Stimulated activated CD4-positive, alpha-beta T cell treated with anti-CD3 and anti-CD28 coated beads, Interleukin-15, amount 100 ng/mL, for 24 hours (primary cell): ENCODE data around the gene SUMO3.

Source experiments
- DNase-seq: peaks from one replicate; pipeline ENCODE4 v3.0.0-alpha.2; 2020

SUMO3 gene

DNA sequence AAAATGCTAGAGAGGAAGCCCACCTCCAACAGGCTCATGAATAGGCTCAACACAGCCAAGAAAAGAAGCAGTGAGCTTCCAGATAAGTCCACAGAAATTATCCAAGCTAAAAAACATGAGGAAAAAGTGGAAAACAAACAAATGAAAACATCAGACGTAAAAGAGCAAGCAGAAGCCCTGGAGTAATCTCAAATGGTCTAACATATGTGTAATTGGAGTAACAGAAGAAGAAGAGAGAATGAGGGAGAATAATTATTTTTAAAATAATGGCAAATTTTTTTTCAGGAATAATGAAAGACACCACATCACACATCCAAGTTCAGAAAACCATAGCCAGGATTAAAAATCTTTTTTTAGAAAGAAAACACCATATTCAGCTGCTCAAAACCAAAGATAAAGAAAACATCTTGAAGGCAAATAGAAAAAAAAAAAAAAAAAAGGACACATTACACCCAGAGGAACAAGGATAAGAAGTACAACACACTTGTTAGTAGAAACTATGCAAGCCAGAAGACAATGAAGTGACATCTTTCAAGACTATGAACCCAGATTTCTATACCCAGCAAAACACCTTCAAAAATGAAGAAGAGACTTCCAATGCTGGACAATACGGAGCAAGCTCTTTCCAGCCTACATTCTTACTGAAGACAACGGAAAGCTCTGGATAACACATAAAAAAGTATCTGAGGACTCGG is 10.6 kb upstream of the SUMO3 start:
- no peak for DNase-seq

DNA sequence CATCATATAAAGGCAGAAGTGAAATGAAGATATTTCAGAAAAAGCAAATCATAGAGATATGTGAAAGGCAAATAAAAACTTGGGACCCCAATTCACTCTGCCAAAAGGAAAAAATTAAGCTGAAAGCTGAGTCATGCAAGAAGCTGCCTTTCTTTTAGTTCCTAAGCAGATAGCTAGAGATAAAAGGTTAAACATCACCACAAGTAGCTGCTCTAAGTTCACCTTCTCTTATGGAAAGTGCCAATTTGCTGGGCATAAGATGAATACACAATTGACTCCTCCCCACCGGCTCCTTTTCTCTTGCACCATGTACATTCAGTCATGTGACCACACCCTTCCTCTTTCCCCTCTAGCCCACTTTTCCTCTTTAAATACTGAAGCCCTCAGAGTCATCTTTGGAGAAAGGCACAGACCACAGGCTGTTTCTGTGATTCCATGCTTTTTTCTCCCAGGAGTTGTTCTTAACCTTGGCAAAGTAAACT is 5.4 kb upstream of the SUMO3 start:
- DNase-seq: no peak

DNA sequence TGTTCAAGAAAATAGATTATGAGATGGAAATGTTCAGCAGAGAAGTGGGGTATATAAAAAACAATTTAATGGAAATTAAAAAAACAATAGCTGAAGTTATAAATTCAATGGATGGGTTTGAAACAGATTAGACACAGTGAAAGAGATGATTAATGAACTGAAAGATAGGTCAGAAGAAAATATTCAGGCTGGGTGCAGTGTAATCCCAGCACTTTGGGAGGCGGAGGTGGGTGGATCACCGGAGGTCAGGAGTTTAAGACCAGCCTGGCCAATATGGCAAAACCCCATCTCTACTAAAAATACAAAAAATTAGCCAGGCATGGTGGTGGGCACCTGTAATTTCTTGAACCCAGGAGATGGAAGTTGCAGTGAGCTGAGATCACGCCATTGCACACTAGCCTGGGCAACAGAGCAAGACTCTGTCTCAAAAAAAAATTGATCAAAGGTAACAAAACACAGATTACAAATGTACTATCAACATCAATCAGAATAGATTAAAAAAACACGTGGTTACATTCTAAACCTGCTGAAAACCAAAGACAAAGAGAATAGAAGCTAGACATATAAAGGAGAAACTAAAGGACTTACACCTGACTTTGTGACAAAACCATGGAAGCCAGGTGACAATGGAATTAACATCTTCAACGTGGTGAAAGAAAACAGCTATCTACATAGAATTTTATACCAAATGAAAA is 4.8 kb upstream of the SUMO3 start:
- no peak for DNase-seq

DNA sequence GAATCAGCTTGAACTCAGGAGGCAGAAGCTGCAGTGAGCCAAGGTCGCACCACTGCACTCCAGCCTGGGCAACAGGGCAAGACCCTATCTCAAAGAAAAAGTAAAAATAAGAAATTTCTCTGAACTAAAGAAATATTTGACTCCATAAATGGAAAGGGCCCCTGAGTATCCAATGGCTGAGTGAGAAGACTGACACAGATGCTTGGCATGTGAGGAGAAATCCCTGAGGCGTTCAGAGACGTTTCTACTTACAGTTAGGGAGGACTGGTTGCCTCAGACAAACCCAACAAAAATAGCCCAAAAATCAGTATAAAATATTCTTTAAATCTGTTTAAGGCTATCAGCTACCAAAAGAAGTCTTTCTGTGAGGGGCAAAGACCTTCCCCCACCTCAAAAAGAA is 3.0 kb upstream of the SUMO3 start:
- DNase-seq: no peak

DNA sequence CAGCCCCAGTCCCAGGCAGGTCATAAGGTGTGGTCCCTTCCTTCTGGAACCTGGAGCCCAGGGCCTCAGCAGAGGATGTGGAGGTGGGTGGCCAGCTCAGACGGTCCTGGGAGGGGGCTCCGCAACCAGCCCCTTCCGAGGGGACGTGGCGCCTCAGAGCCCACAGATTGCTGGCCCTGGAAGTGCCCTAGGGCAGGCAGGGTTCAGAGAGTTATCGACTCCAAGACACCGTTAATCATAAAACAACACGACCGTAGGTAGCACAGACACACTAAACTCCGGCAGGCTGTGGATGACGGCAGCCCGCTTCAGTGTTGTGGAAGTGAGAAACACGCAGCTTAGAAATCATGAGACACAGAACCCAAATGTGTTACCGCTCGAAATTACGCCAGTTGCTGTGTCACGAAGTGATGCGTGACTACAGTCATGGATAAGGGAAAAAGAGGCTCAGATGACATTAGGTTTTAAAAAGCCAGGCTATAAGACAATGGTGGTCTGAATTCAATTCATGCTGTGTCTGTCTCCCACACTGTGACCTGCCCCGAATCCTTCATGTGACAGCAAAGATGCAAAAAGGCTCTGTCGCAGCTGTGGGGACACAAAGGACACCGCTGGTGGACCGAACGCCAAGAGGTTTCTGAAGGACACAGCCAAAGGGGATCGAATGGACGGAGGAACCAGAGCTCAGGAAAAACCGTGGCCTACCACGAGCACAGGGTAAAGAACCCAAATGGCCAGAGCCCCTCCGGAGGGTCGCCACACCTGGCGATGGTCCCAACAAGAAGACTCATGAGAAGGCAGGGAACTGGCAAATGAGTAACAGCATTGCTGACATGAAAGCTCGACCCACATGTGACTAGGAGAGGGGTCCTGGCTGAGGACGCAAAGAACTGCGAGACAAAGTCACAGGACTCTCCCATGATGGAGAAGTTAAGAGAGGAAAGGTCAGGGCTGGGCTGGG is 1.7 kb upstream of the SUMO3 start:
- DNase-seq: no peak

DNA sequence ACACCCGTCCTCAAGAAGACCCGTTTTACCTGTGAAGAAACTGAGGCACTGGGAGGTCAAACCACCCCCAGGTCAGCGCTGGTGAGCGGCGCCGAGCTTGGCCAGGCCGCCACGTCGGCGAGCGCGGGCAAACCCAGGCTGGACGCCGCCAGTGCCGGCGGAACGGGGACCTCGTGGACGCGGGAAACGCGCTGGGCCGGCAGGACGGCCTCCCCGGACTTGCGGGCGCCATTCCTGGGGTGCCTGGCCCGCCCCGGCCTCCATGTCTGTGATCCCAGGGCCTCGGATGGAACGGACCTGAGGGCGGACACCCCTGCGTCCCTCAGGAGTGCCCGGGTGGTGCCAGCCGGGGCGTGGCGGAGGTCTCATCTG is 764 bp upstream of the SUMO3 start:
- DNase-seq: no peak

DNA sequence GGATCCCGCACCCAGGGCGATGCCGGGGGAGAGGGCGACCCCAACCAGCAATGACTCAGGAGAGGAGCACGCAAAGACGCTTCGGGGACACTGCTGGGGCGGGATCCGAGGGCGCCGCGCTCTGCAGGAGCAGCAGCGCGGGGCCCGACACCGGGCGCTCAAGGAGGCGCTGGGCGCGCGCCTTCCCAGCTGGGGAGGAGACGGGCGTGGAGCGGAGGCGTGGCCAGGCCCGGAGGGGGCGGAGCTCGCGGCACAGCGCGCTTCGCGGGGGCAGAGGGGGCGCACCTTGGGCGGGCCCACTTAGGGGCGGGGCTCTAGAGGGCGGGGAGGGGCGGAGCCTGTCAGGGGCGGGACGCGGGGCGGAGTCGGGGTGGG is 369 bp downstream of the SUMO3 start:
- DNase-seq: peak; percentile 94

DNA sequence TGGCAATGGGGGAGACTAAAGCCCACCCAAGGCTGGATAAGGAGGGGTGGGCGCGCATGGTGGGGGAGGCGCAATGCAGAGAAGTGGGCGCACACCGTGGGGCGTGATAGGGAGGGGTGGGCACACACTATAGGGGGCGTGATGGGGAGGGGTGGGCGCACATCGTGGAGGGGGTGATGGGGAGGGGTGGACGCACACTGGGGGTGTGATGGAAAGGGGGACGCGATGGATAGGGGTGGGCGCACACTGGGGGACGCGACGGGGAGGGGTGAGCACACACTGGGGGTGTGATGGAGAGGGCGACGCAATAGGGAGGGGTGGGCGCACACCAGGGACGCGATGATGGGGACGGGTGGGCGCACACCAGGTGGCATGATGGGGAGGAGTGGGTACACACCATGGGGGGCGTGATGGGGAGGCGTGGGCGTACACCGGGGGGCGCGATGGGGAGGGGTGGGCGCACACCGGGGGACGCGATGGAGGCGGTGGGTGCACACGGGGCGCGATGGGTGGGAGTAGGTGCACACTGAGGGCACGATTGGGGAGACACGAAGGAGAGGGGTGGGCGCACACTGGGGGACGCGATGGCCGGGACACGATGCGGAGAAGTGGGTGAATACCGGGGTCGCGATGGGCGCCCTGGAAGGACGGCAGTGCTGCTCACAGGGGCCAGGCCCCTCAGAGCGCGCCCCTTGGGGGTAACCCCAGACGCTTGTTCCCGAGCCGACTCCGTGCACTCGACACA is 929 bp downstream of the SUMO3 start:
- no peak for DNase-seq

DNA sequence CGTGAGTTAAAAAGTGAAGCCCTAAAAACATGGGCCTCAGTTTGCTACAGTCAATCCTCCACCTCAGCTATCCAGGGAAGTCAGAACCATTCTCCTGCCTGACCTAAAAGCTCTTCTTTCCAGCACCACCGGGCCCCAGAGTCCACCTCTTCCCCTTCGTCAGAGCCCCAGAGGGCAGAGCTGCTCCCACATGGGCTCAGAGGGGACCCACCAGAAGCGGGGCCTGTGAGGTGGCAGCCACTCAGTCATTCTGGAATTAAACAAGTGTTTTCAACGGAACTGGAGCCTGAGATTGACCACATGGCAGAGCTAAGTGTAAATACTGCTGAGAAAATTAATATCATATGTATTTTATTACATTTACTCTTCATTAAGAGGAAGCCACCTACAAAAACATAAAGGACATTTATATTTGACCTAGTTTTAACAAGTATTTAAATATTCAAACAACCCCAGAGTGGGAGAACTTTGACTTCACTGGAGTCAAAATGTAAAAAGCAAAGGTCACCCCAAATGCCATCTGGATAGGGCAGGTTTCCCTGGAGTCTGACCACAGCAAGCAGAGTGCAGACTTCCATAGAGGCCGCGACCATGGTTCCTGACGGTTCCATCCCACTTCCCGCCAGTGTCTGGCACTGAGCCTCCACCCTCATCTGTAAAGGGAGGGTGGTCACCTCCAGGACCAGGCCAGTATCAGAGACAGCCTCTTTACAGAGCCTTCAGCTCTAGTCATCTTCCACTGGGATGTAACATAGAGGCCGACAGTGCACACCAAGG is 1.8 kb downstream of the SUMO3 start:
- no peak for DNase-seq

DNA sequence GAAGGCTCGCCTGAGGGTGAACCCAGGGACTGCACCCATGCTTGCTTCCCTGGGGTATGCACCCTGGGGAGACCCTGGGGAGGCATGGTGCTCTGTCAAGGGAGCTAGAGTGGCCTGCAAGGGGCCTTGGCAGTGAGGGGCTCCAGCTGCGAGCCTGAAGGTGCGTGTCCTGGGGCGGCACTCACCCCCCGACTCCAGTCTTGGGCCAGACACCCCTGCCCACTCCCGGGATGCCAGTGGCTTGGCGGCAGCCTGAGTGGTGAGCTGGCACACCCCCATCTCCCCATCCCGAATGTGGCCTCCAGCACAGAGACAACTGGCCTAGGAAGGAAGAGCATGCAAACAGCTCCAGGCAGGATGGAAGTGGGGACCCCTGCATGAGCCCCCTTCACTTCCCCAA is 2.6 kb downstream of the SUMO3 start:
- no peak for DNase-seq

DNA sequence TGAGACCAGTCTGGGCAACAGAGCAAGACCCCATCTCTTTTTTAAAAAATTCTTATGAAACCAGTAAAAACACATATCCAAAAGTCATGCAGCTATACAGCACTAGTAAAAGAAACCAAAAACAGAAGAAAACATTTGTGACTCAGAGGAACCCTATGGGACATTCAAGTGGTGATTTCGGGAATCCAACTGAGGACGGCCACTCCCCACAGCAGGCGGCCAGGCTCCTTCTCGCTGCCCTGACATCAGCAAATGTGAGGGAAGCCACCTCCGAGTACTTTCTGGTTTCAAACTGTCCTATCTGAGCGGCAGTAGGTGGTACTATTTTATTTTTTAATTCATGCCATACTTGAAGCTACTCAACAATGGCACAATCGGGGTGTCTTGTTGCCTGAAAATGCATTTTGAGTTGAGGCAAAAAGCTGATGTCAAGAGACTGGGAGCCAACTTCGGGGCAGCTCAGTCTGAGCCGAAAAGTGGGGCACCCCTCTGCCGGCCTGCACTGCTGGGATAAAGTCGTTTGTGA is 3.3 kb downstream of the SUMO3 start:
- no peak for DNase-seq

DNA sequence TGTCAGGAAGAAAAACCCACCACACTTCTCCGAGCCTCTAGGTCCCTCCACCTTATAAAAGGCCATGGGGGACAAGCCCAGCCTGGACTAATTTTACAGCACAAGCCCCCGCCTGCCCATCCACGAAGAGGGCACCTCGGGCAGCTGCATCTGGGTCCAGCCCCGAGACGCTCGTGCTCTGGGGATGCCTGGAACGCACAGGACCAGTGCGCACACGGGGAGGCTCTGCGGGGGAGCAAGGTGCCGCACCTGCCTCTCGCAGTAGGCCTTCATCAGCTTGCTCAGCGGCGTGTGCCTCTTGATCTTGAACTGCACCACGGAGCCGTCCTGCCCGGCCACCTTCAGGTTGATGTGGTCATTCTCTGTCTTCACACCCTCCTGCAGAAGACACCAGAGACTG is 4.1 kb downstream of the SUMO3 start:
- DNase-seq: no peak

DNA sequence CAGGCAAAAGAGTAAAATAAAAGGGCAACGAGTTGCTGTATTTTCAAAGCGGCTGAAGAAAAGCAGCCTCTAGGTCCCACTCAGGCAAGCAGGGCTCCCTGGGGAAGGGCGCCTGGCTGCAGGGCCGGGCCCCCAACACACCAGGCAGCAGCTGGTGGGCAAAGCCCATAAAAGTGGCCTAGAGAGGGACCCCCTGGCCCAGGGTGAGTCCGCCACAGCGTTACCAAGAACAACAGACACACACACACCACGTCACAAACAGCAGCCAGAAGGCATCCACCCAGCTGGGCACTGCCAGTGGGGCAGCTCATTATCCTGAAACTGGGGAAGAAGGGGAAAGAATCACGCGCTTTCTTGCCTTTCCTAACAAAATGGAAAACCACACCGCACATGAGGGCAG is 4.7 kb downstream of the SUMO3 start:
- no peak for DNase-seq

DNA sequence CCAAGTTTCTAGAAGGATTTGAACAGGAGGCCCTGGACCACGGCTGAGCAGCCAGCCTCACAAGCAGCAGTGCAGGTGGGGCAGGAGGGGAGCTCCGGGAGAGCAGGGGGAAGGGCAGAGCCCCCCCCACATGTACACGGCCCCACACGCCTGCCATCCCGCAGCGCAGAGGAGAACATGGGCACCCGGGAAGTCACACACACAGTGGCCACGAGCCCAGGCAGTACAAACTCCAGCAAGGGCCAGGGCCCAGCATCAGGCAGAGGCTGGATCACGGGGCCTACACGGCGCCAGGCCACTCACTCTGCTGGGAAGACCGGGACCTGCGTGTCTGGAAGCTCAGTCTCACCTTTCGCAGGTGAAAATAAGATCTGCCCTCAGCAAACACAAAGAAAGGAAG is 5.2 kb downstream of the SUMO3 start:
- DNase-seq: no peak

DNA sequence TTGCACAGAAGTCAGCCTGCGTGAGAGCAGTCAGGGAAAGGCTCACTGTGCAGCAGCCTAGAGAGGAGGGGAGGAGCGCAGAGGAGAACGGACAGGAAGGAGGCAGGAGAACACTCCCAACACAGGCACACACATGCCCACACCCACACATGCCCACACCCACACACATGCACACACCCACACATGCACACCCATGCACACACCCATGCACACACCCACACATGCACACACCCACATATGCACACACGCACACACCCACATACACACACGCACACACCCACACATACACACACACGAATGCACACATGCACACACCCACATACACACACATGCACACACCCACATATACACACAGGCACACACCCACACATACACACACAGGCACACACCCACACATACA is 7.1 kb downstream of the SUMO3 start:
- no peak for DNase-seq

DNA sequence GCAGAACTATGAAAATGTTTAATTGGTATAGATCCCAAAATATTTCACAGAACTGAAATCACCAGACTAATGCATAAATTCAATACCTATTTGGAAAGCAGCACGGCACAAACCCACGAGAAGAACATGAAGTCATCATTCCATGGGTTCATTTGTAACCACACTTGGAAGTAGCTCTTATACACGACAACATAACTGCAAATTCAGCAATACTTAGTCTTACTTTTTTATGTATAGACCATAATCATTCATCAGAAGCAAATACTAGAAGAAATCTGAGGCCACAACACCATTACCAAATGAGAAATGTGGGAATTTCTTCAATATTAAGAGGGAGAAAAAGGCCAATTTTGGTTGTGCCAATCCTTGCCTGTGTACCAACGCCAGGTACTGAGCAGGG is 12.0 kb downstream of the SUMO3 start:
- no peak for DNase-seq

DNA sequence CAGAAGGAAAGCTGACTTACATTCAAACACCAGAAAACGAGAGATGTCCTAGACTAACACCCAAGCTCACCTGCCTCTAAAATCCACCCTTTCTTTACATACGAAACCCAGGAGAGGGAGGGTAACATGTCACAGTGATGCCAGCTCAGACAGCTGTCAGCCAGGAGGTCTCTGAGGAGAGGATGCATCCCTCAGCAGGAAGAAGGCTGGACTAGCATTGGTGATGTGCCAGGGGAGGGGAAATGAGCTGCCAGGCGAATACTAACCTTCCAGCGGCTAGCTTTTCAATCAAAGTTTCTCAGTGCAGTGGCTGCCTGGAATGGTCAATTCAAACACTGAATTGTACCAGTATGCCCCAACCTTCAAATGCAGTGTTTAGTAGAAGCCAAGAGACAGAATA is 12.6 kb downstream of the SUMO3 start:
- DNase-seq: no peak

DNA sequence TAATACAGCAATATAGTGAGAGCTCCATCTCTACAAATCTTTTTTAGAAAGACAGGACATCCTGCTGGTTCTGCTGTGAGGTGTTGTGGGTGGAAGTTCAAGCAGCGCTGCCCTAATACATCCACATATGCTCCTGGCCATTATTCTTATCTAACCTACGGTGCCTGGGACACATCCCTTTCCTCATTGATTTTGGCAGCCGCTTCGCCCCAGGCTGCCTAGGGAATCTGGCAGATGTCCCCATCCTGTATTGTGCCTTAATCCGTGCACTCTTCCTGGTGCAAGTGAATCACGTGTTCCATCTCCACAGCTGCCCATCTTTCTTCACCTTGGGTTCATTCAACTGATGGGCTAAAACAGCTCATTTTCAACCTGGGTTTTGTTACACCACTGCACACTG is 13.1 kb downstream of the SUMO3 start:
- DNase-seq: no peak

DNA sequence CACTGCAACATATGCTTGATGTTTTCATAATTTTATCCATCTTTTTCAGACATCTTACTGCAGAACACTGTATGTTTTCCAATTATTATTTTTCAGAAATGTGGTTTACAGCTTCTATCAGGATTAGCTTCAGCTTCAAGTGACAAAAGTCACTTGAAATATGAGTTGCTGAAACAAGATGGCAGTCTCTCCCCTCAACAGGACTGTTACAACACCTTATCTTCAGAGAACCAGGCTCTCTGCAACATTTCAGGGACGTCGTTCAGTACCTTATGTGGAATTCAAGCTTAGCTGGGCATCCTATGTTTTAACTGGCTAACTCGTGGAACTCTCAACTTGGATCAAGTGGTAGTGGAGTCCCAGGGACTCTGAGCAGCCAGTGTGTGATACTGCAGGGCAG is 14.2 kb downstream of the SUMO3 start:
- DNase-seq: no peak

DNA sequence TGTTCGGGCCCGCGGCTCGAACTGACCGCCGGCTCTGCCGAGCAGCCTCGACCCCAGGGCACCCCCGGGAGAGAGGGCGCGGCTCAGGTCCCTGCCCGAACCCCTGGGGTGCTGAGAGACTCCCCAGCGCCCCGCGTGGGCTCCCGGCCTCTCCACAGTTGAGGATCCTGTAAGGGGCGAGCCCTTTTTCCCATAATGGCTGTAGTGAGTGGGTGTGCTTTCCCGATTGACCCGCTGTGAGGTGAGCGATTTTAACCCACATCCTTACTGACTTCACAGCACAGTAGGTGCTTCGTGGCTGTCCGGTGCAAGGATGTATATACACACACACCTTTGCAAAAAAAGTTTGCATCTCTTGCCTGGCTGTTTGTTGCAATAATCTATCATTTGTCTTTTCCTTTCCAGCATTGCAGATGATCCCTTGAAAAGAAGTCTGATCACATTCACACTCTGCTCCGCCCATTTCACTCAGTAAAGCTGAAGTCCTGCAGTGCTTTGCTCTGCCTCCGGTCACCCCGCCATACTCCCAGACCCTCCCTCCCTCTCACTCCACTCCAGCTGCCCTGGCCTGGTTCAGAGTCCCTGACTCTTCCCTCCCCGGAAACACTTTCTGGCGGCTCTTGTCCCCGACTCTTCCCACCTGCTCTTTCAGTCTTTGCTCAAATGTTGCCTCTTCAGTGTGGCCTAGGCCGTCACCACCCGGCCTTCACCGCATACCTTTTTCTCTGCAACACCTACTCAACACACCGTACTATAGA is 15.3 kb downstream of the SUMO3 start:
- peak; percentile 22 for DNase-seq
